PC-3 (cell line): ENCODE measurements around the gene KRTAP12-1. TPM values are rescaled to one million over a fixed set of nuclear protein-coding genes. Genes with fewer than 3 reads are reported as not detected.

Source experiments
- ATAC-seq: fragments of 200-7000 bp; cut with Tn5 transposase; 2 replicates; pipeline ENCODE4 v1.9.1; 2020; ENCODE audit warnings: mild to moderate bottlenecking, moderate library complexity
- BruUV-seq: library from RNA; stranded (reverse); fragments of 400-500 nt; replicated peaks from 2 replicates; lab custom pipeline; 2021; lab: Mats Ljungman, UMichigan
- CTCF ChIA-PET: fragments of 300-600 bp; sonication (Branson Sonifier 250); formaldehyde crosslinking; loops from one replicate; lab custom pipeline; 2022; ENCODE audit warnings: antibody characterized with exemption; lab: Charles Lee
- POLR2A ChIA-PET: fragments of 300-600 bp; sonication (Branson Sonifier 250); formaldehyde crosslinking; loops from one replicate; lab custom pipeline; 2022; ENCODE audit warnings: antibody characterized with exemption; ENCODE audit not compliant: unreplicated experiment; lab: Charles Lee
- DNase-seq: peaks from one replicate; pipeline ENCODE4 v3.0.0-alpha.2; 2015
- H2AFZ ChIP-seq: fragments of 300-600 bp; sonication (generic); 2 replicates; pipeline ENCODE4 v1.6.0; 2016; ENCODE audit warnings: antibody characterized with exemption, low read length
- H3F3A ChIP-seq: fragments of 300-600 bp; sonication (generic); one replicate; pipeline ENCODE4 v1.6.0; 2017; ENCODE audit warnings: antibody characterized with exemption, low read length, control low read depth, mild to moderate bottlenecking; ENCODE audit not compliant: unreplicated experiment
- H3K27ac ChIP-seq: fragments of 300-600 bp; sonication (generic); 2 replicates; pipeline ENCODE4 v1.5.1; 2016; ENCODE audit warnings: mild to moderate bottlenecking, low read length
- H3K27me3 ChIP-seq: fragments of 300-600 bp; sonication (generic); 2 replicates; pipeline ENCODE4 v1.6.1; 2016; ENCODE audit warnings: low read length, mixed read lengths
- H3K36me3 ChIP-seq: fragments of 300-600 bp; sonication (generic); 2 replicates; pipeline ENCODE4 v1.6.1; 2016; ENCODE audit warnings: low read depth, mixed run types, low read length, mixed read lengths
- H3K4me1 ChIP-seq: fragments of 300-600 bp; sonication (generic); 2 replicates; pipeline ENCODE4 v1.5.1; 2016; ENCODE audit warnings: low read length; ENCODE audit not compliant: insufficient read depth
- H3K4me2 ChIP-seq: fragments of 300-600 bp; sonication (generic); 2 replicates; pipeline ENCODE4 v1.6.0; 2016; ENCODE audit warnings: low read length
- H3K4me3 ChIP-seq: fragments of 300-600 bp; sonication (generic); 2 replicates; pipeline ENCODE4 v1.5.1; 2016; ENCODE audit warnings: mild to moderate bottlenecking, low read length, mixed read lengths
- H3K79me2 ChIP-seq: fragments of 300-600 bp; sonication (generic); 2 replicates; pipeline ENCODE4 v1.6.1; 2017; ENCODE audit warnings: low read length, mixed read lengths
- H3K9ac ChIP-seq: fragments of 300-600 bp; sonication (generic); 2 replicates; pipeline ENCODE4 v1.6.0; 2016; ENCODE audit warnings: mild to moderate bottlenecking, low read length
- H3K9me2 ChIP-seq: fragments of 300-600 bp; sonication (generic); replicated peaks from 2 replicates; pipeline ENCODE4 v1.6.1; 2016; ENCODE audit warnings: mixed run types, low read length, mixed read lengths
- H3K9me3 ChIP-seq: fragments of 300-600 bp; sonication (generic); 2 replicates; pipeline ENCODE4 v1.6.1; 2016; ENCODE audit warnings: low read length, mixed read lengths
- H4K20me1 ChIP-seq: fragments of 300-600 bp; sonication (generic); 2 replicates; pipeline ENCODE4 v1.6.1; 2016; ENCODE audit warnings: low read length, mixed read lengths
- EZH2 ChIP-seq: fragments of 300-600 bp; sonication (generic); IDR thresholded peaks from one replicate; pipeline ENCODE4 v1.6.1; 2017; ENCODE audit warnings: antibody characterized with exemption, mild to moderate bottlenecking, low read length; ENCODE audit not compliant: unreplicated experiment
- EZH2phosphoT487 ChIP-seq: fragments of 300-600 bp; sonication (generic); IDR thresholded peaks from 2 replicates; pipeline ENCODE4 v1.6.1; 2018; ENCODE audit warnings: mild to moderate bottlenecking, antibody characterized with exemption, low read length, borderline replicate concordance
- intact Hi-C: fragments of 100-400 bp; cut with micrococcal nuclease; formaldehyde crosslinking; loops from 2 replicates; pipeline ENCODE4 v1.9.0; 2023
- total RNA-seq: library from RNA; depleted of rRNA; stranded (reverse); fragments of >200 nt; gene quantifications from 2 replicates; pipeline ENCODE4 v1.2.3, GENCODE V29; 2014
- TF ChIP-seq, protein P1 (sequence below): fragments of 300-600 bp; sonication (generic); conservative IDR thresholded peaks from 2 replicates; pipeline ENCODE4 v1.5.1; 2017; ENCODE audit warnings: antibody characterized with exemption, low read depth, mild to moderate bottlenecking, low read length

Gene KRTAP12-1
- total RNA-seq, 1 experiment from 2014 or later = 0.62 TPM

GRCh38 chr21:44670642-44671432, 11.1 kb downstream of the KRTAP12-1 start:
- no peaks in the 10 kb centered on the region for H3K79me2 ChIP-seq
- CTCF ChIA-PET = no interaction called here
- TF ChIP-seq EZH2phosphoT487 (no peak), EZH2 (no peak)
- TF ChIP-seq, protein P1, sequence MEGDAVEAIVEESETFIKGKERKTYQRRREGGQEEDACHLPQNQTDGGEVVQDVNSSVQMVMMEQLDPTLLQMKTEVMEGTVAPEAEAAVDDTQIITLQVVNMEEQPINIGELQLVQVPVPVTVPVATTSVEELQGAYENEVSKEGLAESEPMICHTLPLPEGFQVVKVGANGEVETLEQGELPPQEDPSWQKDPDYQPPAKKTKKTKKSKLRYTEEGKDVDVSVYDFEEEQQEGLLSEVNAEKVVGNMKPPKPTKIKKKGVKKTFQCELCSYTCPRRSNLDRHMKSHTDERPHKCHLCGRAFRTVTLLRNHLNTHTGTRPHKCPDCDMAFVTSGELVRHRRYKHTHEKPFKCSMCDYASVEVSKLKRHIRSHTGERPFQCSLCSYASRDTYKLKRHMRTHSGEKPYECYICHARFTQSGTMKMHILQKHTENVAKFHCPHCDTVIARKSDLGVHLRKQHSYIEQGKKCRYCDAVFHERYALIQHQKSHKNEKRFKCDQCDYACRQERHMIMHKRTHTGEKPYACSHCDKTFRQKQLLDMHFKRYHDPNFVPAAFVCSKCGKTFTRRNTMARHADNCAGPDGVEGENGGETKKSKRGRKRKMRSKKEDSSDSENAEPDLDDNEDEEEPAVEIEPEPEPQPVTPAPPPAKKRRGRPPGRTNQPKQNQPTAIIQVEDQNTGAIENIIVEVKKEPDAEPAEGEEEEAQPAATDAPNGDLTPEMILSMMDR = no peak
- no peak for ATAC-seq
- H3K27ac ChIP-seq = no peak overlapping the region
- no TSS peak for BruUV-seq
- no peaks in the 10 kb centered on the region for H4K20me1 ChIP-seq
- H3K4me1 ChIP-seq = peaks cover 11% of the 10 kb centered on the region; the same call in 1 of the 2 replicates
- POLR2A ChIA-PET = no interaction called here
- no peak overlapping the region for H3K4me2 ChIP-seq
- H3K36me3 ChIP-seq = no peaks in the 10 kb centered on the region; the same call in 1 of the 2 replicates
- DNase-seq = no peak
- H3K4me3 ChIP-seq = no peak overlapping the region
- H3K27me3 ChIP-seq = no peaks in the 10 kb centered on the region
- no peak overlapping the region for H3K9ac ChIP-seq
- intact Hi-C loops = no loop called here
- no peaks in the 10 kb centered on the region for H3K9me2 ChIP-seq
- no peak overlapping the region for H2AFZ ChIP-seq
- H3K9me3 ChIP-seq = peaks cover 17% of the 10 kb centered on the region; the same call in 1 of the 2 replicates
- no peaks in the 10 kb centered on the region for H3F3A ChIP-seq

- TF ChIP-seq, protein P1 = no peak
- TF ChIP-seq EZH2 (no peak), EZH2phosphoT487 (no peak)
- Histone ChIP-seq H2AFZ (no peak overlapping the region), H3F3A (no peaks in the 10 kb centered on the region), H3K36me3 (no peaks in the 10 kb centered on the region; the same call in 1 of the 2 replicates), H3K79me2 (no peaks in the 10 kb centered on the region), H3K9ac (no peak overlapping the region), H3K27ac (no peak overlapping the region), H3K9me3 (peaks cover 7% of the 10 kb centered on the region; the same call in 1 of the 2 replicates), H3K4me2 (no peak overlapping the region), H3K9me2 (no peaks in the 10 kb centered on the region), H4K20me1 (no peaks in the 10 kb centered on the region), H3K4me1 (peaks cover 11% of the 10 kb centered on the region; the same call in 1 of the 2 replicates), H3K4me3 (no peak overlapping the region), H3K27me3 (no peaks in the 10 kb centered on the region)
- POLR2A ChIA-PET = no interaction called here
- intact Hi-C loops = no loop called here
- CTCF ChIA-PET = no interaction called here
- BruUV-seq = no TSS peak
- ATAC-seq = no peak
- no peak for DNase-seq
Observed at GRCh38 chr21:44667612-44668011, 14.4 kb downstream of the KRTAP12-1 start.
